HK-2 (cell line): ENCODE measurements around the gene PACSIN3.
"Not testable (repeated sequence)": the region's sequence is repeated elsewhere in the genome, so short reads cannot be mapped to it uniquely, and the experiment has no call there.

Experiments used
- DNase-seq: peaks from one replicate; pipeline ENCODE4 v3.0.0-alpha.2; 2018; ENCODE audit not compliant: unreplicated experiment

PACSIN3 gene

GRCh38 chr11:47186076-47186699 is at the start of gene PACSIN3:
TSS of gene PACSIN3 (minus strand) at chr11:47186434. CDS start at chr11:47182727, 3,707 bp downstream.
- DNase-seq, result peak; percentile 48

DNA sequence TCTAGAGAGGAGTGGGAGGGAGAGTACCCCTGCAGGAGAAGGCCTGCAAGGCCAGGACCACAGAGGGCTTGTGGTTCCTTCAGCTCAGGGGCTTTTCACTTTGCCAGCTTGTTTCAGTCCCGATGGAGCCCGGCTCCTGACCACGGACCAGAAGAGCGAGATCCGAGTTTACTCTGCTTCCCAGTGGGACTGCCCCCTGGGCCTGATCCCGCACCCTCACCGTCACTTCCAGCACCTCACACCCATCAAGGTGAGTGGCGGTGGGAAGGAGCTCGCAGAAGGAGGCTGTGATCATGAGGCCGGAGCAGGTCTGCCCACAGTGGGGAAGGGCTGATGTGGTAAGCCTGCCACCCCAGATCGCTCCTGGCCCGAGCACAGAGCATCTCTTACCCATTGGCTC is 48.9 kb upstream of the PACSIN3 start:
- DNase-seq, result no peak

DNA sequence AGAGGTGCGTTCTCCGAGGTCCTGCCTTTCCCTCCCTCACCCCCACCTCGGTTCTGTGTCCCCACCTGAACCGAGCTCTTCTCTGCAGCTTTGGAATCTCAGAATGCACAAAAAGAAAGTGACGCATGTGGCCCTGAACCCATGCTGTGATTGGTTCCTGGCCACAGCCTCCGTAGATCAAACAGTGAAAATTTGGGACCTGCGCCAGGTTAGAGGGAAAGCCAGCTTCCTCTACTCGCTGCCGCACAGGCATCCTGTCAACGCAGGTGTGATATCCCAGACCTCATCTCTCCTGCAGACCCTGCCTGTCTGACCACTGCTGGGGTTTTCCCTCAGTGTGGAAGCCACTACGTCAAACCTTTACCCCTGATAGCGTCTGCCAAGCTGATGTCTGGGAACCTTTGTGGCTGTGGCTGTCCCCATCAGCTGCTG is 48.5 kb upstream of the PACSIN3 start:
- no peak for DNase-seq

DNA sequence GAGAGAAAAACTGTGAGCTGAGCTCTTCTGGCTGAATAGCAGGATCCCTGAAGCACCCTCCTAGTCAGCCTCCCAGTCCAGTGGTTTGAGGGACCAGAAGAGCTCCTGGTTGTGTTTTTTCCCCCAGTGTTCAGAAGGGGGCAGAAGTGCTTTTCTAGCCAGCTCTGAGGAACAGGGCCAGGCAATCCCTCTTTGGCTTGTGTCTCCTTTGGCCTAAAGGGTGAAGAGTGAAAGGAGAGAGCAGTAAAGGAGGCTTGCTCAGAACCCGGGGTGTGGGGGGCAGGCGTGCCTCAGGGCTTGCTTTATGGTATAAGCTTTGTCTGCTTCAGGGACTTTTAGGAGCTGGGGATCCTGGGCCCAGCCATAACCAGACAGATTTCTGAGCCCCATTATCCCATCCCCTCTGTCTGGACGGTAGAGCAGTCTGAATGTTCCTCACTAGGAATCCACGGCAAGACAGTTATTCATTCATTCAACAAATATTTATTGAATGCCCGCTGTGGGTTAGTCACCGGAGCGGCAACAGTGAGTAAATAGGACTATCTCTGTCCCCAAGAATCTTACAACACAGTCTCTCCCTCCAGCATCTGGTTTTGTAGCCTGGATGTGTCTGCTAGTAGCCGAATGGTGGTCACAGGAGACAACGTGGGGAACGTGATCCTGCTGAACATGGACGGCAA is 47.9 kb upstream of the PACSIN3 start:
- no peak for DNase-seq

- DNase-seq, result no peak
These were observed 46.8 kb upstream of the PACSIN3 start for GRCh38 chr11:47233051-47233450.

DNA sequence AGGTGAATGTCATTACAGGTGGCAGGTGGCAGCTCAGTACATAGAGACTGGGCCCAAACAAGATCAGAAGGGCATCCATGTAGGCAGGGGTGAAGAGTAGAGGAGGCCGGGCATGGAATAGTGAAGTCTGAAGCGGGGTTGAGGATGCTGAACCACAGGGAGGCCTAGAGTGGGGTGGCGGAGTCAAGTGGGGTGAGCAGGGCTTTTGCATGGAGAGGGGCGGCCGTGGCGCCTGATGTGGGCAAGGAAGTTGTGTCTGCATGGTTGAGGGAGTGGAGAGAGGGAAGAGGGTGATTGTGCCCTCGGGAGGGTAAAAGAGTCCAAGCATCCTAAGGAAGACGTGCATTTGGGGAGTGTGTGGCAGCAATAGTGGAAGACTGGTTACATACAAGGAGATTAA is 42.9 kb upstream of the PACSIN3 start:
- no peak for DNase-seq

DNA sequence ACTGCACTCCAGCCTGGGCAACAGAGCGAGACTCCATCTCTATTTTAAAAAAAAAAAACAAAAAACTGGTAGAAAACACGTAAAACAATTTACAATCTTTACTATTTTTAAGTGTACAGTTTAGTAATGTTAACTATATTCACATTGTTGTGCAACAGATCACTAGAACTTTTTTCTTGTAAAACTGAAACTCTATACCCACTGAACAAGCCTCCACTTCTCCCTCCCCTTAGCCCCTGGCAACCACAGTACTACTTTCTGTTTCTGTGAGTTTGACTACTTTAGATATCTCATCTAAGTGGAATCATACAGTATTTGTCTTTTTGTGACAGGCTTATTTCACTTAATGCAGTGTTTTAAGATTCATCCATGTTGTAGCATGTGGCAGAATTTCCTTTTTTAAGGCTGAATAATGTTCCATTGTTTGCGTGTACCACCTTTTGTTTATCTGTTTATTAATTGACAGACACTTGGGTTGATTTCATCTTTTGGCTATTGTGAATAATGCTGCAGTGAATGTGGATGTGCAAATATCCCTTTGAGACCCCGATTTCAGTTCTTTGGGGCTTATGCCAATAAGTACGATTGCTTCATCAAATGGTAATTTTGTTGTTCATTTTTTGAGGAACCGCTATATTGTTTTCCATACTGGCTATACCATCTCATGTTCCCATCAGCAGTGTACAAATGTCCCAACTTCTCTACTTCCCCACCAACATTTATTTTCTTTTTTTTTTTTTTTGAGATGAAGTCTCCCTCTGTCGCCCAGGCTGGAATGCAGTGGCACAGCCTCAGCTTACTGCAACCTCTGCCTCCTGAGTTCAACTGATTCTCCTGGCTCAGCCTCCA is 39.5 kb upstream of the PACSIN3 start:
- DNase-seq, result no peak

DNA sequence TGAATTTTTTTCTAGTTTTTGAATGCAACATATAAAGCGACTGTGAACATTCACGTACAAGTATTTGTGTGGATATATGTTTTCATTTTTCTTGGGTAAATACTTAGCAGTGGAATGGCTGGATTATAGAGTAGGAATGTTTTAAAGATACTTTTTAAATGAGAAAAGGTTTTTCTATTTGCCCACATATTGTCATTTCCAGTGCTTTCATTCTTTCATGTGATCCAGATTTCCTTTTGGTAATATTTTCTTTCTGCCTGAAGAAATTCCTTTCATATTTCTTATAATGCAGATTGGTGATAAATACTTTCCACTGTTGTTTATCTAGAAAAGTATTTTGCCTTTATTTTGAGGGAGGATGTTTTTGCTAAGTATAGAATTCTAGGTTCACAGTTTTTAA is 36.5 kb upstream of the PACSIN3 start:
- no peak for DNase-seq

DNA sequence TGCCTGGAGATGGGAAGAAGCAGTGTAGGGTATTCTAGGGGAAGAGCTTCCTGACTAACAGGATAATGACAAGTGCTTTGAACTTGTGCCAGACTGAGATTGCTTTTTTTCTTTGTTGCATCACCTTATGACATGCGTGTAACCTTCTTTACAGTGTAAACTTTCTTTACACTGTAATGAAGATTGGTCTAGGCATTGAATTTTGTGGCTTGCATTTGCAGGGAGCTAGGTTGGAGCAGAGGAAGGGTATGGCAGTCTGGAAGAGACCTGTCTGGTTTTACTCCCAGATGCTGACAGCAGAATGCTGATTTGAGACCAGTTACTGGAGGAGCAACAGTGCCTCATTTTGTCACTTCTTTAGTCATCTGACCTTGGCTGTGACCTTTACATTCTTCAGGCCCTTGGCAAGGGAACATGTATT is 34.2 kb upstream of the PACSIN3 start:
- DNase-seq, result no peak

- peak; percentile 50 for DNase-seq
These were observed 30.0 kb upstream of the PACSIN3 start for GRCh38 chr11:47216121-47216798.

- no peak for DNase-seq
These were observed 29.2 kb upstream of the PACSIN3 start for GRCh38 chr11:47215366-47215910.

- peak; percentile 83 for DNase-seq
These were observed 27.8 kb upstream of the PACSIN3 start for GRCh38 chr11:47213950-47214565.

- DNase-seq, result no peak
These were observed 26.7 kb upstream of the PACSIN3 start for GRCh38 chr11:47212938-47213337.

DNA sequence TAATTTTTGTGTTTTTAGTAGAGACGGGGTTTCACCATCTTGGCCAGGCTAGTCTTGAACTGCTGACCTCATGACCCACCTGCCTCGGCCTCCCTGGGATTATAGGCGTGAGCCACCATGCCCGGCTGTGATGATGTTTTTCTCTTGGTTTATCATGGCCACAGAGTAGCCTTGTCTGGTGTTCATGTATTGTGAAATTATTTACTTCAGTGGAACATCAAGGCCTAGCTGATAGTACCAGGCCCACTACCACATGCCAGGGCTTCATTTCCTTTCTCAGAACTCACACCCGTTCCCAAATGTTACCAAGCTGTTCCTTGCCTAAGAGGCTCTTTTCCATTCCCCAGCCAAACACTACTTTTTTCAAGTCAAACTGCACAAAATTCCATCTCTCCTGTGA is 22.4 kb upstream of the PACSIN3 start:
- DNase-seq, result no peak

DNA sequence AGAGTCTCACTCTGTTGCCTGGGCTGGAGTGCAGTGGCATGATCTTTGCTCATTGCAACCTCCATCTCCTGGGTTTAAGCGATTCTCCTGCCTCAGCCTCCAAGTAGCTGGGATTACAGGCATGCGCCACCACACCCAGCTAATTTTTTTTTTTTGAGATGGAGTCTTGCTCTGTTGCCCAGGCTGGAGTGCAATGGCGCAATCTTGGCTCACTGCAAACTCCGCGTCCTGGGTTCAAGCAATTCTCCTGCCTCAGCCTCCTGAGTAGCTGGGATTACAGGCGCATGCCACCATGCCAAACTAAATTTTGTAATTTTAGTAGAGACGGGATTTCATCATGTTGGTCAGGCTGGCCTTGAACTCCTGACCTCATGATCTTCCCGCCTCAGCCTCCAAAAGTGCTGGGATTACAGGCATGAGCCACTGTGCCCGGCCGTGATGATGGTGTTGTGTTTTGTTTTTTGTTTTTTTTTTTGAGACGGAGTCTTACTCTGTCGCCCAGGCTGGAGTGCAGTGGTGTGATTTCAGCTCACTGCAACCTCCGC is 21.8 kb upstream of the PACSIN3 start:
- not testable (repeated sequence) for DNase-seq

GRCh38 chr11:47207459-47207858 is 21.2 kb upstream of the PACSIN3 start:
- DNase-seq, result no peak

GRCh38 chr11:47206577-47206976 is 20.3 kb upstream of the PACSIN3 start:
- not testable (repeated sequence) for DNase-seq

DNA sequence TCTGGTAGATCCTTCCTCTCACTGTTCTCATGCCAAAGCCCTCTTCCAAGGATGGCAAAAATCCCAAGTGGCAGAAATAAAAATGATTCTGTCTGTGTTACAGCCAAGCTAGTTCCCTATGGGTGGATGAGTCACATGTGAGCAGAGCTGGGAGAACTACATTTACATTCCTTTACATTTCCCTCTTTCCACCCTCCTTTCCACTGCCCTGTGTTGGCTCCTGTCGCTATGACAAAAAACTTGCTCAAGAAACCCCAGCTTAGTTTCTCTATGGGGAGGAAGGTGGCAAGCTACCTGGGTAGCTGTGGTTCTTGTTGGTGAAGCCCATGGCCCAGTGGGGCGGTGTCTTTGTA is 18.4 kb upstream of the PACSIN3 start:
- no peak for DNase-seq

DNA sequence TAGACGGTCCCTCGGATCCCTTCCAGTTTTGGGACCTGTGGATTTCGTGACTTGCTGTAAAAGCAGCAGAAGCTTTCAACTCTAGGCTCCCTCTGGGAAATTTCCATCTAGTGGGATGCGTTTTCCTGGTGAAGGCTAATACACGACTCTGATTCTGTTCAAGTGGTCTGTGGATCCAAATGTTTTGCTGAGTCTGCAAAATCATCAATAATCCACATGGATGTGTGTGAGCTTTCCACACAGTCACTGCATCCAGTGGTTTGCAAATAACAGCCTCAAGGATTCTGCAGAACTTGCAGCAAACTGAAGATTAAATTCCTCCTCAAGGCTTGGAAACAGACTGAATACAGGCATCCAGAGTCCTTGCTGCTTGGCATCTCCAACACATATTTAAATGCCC is 16.3 kb upstream of the PACSIN3 start:
- DNase-seq, result no peak

GRCh38 chr11:47201015-47201414 is 14.8 kb upstream of the PACSIN3 start:
- no peak for DNase-seq

- not testable (repeated sequence) for DNase-seq
These were observed 11.9 kb upstream of the PACSIN3 start for GRCh38 chr11:47198161-47198560.
